ENCODE results near the gene CAPN12.

DNA sequence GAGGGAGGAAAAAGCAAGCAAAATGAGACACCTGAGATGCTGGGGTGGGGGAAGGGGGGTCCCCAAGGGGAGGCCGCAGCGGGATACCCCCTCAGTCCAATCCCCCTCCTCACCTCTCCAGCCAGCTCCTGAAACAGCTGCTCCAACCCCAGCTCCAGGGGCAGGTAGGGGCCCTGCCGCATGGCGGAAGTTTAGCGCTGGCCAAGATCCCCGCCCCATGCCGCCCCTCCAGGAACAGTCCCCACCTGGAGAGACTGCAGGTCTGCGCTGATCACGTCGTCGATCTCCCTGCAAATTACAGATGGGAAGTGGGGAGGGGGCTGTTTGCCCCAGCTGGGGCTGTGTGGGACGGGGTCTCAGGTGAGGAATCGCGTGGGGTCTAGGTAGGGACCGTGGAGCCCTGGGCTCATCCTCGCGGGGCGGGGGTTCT is 9.0 kb downstream of the CAPN12 start:
- TF ChIP-seq, protein P1, sequence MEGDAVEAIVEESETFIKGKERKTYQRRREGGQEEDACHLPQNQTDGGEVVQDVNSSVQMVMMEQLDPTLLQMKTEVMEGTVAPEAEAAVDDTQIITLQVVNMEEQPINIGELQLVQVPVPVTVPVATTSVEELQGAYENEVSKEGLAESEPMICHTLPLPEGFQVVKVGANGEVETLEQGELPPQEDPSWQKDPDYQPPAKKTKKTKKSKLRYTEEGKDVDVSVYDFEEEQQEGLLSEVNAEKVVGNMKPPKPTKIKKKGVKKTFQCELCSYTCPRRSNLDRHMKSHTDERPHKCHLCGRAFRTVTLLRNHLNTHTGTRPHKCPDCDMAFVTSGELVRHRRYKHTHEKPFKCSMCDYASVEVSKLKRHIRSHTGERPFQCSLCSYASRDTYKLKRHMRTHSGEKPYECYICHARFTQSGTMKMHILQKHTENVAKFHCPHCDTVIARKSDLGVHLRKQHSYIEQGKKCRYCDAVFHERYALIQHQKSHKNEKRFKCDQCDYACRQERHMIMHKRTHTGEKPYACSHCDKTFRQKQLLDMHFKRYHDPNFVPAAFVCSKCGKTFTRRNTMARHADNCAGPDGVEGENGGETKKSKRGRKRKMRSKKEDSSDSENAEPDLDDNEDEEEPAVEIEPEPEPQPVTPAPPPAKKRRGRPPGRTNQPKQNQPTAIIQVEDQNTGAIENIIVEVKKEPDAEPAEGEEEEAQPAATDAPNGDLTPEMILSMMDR (IDR thresholded peaks at IDR 0.05), result no peak
- TF ChIP-seq POLR2A (IDR thresholded peaks at IDR 0.05), result no peak
- TF ChIP-seq POLR2AphosphoS5 (IDR thresholded peaks at IDR 0.05), result no peak
